Medulla oblongata (tissue), 1 donor: ENCODE data around the gene EFNA3.

ENCODE experiments used
- DNase-seq: peaks from one replicate; pipeline ENCODE4 v3.0.0-alpha.2; 2015; ENCODE audit errors: extremely low spot score

EFNA3 gene

DNA sequence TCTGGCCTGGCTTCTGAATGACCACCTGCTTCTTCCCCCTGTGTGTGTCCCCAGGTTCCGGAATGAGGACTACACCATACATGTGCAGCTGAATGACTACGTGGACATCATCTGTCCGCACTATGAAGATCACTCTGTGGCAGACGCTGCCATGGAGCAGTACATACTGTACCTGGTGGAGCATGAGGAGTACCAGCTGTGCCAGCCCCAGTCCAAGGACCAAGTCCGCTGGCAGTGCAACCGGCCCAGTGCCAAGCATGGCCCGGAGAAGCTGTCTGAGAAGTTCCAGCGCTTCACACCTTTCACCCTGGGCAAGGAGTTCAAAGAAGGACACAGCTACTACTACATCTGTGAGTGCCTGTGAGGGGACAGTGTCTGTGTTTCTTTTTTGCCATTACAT is 52.6 kb downstream of the EFNA3 start:
- DNase-seq = no peak

DNA sequence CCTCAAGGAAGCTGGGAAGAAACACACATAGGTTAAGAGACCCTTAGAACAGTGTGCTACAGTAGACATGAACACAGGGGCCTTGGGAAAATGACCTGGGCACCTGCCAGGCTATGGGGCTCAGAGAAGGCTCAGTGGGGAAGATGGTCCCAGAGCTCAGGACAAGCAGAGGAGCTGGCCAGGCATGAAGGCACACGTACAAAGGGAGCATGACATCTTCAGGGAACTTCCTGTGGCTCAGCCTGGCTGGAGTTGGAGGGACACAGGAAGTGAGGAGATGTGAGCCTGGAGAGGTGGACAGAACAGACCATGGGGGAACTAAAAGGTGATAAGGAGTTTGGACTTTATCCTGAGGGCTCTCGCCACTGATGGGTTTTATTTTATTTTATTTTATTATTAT is 53.2 kb downstream of the EFNA3 start:
- no peak for DNase-seq

DNA sequence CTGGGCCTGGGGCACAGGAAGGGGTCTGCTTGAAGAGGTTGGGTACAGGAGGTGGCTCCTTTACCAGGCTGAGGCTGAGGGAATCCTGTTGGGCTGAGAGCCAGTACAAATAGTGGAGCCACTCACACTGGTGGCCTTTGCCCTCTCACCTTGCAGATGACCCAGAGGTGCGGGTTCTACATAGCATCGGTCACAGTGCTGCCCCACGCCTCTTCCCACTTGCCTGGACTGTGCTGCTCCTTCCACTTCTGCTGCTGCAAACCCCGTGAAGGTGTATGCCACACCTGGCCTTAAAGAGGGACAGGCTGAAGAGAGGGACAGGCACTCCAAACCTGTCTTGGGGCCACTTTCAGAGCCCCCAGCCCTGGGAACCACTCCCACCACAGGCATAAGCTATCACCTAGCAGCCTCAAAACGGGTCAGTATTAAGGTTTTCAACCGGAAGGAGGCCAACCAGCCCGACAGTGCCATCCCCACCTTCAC is 55.2 kb downstream of the EFNA3 start:
- DNase-seq = no peak

DNA sequence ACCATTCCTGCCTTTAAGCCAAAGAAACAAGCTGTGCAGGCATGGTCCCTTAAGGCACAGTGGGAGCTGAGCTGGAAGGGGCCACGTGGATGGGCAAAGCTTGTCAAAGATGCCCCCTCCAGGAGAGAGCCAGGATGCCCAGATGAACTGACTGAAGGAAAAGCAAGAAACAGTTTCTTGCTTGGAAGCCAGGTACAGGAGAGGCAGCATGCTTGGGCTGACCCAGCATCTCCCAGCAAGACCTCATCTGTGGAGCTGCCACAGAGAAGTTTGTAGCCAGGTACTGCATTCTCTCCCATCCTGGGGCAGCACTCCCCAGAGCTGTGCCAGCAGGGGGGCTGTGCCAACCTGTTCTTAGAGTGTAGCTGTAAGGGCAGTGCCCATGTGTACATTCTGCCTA is 55.7 kb downstream of the EFNA3 start:
- no peak for DNase-seq

DNA sequence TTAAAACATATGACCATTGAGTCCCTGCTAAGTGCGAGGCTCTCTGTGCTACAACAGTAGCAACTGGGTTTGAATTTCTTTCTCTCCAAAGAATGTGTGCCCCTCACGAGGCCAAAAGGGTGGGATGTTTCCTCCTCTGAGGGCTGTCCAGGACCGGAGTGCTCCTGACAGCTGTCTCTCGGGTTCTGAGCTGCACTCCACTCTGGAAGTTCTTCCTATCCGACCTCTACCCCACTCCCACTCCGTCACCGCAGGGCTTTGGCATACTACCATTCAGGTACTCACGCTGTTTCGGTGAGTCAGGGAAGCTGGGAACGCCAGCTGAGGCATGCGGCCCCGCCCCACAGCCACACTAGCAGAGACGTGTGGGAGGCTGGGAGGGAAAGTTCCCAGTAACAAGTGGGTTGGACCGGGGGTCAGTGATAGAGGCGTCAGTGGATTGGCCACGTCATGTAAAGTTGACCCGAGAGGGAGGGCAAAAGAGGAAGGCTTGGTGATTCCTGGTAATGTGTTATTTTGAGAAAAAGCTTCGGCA is 56.3 kb downstream of the EFNA3 start:
- peak; percentile 78 for DNase-seq

DNA sequence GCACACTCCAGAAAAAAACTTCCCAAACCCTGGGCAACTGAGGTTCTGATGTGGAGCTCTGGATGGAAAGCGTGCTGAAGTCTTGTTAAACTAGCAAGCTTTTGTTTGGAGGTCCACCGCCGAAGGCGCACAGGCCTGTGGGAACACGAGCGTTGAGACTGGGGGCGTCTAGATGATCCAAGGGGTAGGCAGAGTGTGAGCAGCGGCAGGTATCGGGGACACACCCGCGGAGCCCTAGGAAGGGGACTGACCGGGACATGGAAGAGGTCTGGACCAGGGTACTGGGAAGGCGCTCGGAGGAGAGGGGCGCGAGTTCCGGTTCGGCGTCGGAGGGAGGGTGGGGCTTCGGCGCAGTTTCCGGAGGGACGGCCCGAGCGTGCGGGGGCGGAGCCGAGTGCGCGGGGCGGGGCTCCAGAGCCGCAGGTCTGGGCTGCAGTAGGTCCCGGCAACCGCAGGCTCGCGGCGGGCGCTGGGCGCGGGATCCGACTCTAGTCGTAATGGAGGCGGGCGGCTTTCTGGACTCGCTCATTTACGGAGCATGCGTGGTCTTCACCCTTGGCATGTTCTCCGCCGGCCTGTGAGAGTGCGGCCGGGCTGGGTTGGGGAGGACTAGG is 56.9 kb downstream of the EFNA3 start, which contains the start of gene SLC50A1:
Gene SLC50A1 (plus strand): TSS at position 438 of the 614 bp plus-strand sequence. CDS start 60 bp downstream, at position 498.
- DNase-seq = peak; percentile 90

DNA sequence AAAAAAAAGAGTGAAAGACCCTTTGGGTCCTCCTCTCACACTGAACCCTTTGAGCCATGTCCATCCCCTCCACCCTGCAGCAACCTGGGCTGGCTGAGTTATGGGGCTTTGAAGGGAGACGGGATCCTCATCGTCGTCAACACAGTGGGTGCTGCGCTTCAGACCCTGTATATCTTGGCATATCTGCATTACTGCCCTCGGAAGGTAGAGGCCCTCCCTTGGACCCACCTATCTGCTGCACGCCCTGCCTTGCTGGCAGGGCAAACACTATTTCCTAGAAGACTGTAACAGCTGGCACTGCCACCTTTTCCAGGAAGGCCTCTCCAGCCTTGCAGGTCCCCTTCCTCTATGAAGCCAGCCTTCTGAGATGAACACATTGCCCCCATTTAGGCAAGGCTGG is 58.1 kb downstream of the EFNA3 start:
- DNase-seq = no peak
